ENCODE data around the gene RALA.
"Not testable (repeated sequence)": the region's sequence is repeated elsewhere in the genome, so short reads cannot be mapped to it uniquely, and the experiment has no call there.

RALA gene

GRCh38 chr7:39733881-39734632 lies 110.7 kb downstream of the RALA start:
- peak; percentile 24 to 56 (median 34) for DNase-seq

DNA sequence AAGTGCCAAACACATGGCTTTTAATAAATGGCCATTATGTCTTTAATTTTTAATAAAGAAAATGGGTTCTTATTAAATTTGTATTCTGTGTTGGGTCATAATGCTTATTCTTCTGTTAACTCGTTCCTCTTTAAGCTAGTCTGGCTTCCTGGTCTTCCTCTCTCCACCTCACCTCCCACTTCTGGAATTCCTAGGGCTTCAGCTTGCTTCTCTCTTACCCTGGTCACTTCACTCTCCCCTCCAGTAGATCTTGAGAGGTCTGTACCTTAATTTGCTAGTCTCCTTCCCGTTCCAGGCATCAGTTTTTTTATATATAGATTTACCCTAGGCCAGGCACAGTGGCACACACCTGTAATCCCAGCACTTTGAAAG lies 111.2 kb downstream of the RALA start:
- DNase-seq, result no peak

GRCh38 chr7:39735903-39736302 lies 112.5 kb downstream of the RALA start:
- no peak for DNase-seq

DNA sequence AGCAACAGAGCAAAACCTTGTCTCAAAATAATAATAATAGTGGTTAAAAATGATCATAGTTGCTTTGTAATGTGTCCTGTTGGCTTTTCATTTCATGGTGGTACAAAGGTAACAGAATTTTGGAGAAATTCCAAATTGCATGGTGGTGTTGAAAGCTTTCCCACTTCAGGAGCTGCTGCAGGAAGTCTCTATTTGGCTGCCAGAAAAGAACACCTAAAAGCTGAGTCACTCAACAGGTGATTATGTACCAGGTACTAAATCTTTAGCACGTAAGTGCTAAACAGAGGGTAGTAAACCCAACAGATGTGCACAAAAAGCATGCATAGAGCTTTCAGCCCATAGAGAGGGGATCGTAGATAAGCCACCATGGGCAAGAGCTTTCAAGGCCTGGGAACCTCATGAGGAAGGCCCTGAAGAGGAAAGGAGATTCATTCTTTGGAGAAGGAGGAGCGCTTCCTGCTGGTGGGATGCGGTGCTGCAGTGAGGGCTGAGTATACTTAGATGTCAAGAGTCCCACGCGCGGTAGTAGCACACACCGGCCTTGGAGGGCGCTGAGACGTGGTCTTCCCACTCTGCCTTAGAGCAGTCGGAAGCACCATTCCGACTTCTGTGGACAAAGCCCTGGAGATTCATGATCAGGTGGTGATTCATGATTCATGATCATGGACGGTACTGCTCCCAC lies 118.7 kb downstream of the RALA start:
- peak; percentile 75 to 90 (median 80) for DNase-seq

GRCh38 chr7:39744620-39745019 lies 121.2 kb downstream of the RALA start:
- no peak for DNase-seq

- DNase-seq, result no peak
Observed at GRCh38 chr7:39745320-39745719, 121.9 kb downstream of the RALA start.

GRCh38 chr7:39746103-39746819 lies 122.9 kb downstream of the RALA start:
- peak; percentile 76 to 83 (median 80) for DNase-seq

DNA sequence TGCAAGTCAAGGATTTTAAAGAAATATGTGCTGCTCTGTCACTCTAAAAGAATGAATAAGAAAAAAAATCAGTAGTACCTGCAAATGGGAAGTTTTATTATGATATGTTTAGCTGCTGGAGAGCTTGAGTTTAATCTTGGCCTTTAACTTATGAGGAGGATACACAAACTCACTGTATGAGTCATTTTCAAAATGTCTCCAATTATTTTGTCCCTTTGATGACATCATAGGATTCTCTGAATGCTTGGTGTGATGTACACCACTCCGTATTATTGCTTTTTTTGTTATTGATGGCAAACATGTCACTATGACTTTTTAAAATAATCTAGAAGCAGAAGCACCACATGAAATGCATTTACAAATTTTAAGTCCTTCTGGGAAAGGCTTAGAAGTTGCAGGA lies 125.8 kb downstream of the RALA start:
- no peak for DNase-seq

GRCh38 chr7:39749717-39750116 lies 126.3 kb downstream of the RALA start:
- DNase-seq, result no peak

DNA sequence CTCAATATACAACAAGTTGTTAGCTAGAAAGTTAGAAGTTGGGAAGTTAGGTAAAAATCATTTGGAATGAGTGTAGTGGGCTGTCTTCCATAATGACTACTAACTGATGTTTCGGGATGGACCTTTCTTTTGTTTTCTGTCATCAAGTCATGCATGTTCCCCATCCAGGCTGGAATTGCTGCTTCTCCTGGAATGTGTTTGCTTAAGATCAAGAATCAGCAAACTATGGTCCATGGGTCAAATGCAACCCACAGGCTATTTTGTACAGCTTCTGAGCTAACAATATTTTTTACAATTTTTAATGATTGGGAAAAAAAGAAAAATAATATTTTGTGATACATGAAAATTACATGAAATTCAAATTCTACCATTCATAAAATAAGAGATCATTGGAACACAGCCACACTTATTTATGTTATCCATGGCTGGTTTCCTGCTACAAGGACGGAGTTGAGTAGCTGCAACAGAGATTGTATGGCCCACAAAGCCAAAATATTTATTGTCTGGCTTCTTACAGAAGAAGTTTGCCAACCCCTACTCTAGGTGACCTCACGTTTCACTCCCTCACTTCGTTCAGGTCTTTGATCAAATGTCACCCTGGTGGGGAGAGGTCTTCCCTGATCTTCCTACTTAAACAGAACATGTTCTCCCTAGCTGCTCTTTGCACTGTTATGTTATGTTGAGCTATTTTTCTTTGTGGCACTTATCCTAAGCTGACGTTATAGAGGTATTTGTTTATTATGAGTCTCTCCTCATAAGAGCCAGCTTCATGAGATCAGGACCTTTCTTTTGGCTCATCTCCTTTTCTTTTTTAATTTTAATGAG lies 127.1 kb downstream of the RALA start:
- DNase-seq, result no peak

DNA sequence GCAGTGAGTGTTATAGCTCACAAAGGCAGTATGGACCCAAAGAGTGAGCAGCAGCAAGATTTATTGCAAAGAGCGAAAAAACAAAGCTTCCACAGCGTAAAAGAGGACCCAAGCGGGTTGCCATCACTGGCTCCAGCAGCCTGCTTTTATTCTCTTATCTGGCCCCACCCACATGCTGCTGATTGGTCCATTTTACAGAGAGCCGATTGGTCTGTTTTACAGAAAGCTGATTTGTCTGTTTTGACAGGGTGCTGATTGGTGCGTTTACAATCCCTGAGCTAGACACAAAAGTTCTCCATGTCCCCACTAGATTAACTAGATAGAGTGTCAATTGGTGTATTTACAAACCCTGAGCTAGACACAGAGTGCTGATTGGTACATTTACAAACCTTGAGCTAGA lies 129.9 kb downstream of the RALA start:
- DNase-seq, result not testable (repeated sequence)

GRCh38 chr7:39753823-39754325 lies 130.5 kb downstream of the RALA start:
- DNase-seq, result no peak

DNA sequence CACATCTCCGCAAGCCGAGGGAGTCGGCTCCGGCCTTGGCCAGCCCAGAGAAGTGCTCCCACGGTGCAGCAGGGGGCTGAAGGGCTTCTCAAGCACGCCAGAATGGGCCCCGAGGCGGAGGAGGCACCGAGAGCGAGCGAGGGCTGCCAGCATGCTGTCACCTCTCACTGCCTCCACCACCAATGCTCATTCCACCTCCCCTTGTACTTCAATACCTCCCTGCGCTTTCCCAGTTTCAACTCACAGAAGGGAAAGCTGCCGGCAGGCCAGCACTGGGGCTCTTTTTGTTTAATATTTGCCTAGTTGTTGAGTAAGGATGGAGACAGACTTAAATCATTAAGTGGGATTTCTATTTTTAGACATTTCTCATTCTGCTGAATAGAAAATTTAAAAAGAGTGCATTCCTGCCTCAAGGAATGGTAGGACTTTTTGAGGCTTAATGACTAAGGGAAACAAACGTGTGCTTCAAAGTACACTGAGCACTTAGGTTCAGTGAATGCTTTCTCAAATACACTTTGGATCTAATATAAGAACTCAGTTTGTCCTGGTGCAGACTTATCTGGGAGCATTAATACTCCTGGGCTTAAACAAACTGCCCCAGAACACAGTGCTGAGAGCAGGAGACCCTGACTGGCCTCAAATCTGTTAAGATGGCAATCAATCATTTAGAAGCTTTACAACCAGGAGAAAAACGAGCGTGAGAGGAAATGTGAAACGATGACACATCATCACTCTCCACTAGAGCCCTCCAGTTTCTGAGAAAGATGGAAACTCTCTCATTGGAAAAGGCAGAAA lies 131.2 kb downstream of the RALA start:
- DNase-seq, result no peak

- DNase-seq, result no peak
Observed at GRCh38 chr7:39757604-39758003, 134.2 kb downstream of the RALA start.
